Loucy (cell line): ENCODE data around the gene P2RX3.

ENCODE experiments used
- H2AFZ ChIP-seq: fragments of 200-600 bp; sonication (generic); 2 replicates; pipeline ENCODE4 v1.6.0; 2016; ENCODE audit warnings: antibody characterized with exemption, mild to moderate bottlenecking, low read length, moderate library complexity
- H3F3A ChIP-seq: fragments of 200-600 bp; 2 replicates; pipeline ENCODE4 v1.6.0; 2016; ENCODE audit warnings: antibody characterized with exemption, low read depth, mild to moderate bottlenecking
- H3K27me3 ChIP-seq: fragments of 200-600 bp; sonication (generic); 2 replicates; pipeline ENCODE4 v1.6.1; 2014; ENCODE audit warnings: low read length, mild to moderate bottlenecking; ENCODE audit not compliant: insufficient read depth, poor library complexity, severe bottlenecking
- H3K36me3 ChIP-seq: fragments of 200-600 bp; sonication (generic); 2 replicates; pipeline ENCODE4 v1.6.1; 2016; ENCODE audit warnings: low read length; ENCODE audit not compliant: insufficient read depth
- H3K4me1 ChIP-seq: fragments of 200-600 bp; sonication (generic); 2 replicates; pipeline ENCODE4 v1.5.1; 2014; ENCODE audit warnings: low read length, mild to moderate bottlenecking; ENCODE audit not compliant: insufficient read depth, poor library complexity, severe bottlenecking
- H3K4me2 ChIP-seq: fragments of 200-600 bp; sonication (generic); 2 replicates; pipeline ENCODE4 v1.6.0; 2014; ENCODE audit warnings: antibody characterized with exemption, low read length, low read depth, mild to moderate bottlenecking; ENCODE audit not compliant: poor library complexity, severe bottlenecking
- H3K4me3 ChIP-seq: fragments of 200-600 bp; sonication (generic); 2 replicates; pipeline ENCODE4 v1.5.1; 2014; ENCODE audit warnings: low read length, mild to moderate bottlenecking, mixed read lengths; ENCODE audit not compliant: poor library complexity, severe bottlenecking
- H3K79me2 ChIP-seq: fragments of 200-600 bp; sonication (generic); 2 replicates; pipeline ENCODE4 v1.6.1; 2014; ENCODE audit warnings: low read length; ENCODE audit not compliant: insufficient read depth
- H3K9ac ChIP-seq: fragments of 200-600 bp; sonication (generic); 2 replicates; pipeline ENCODE4 v1.6.0; 2014; ENCODE audit warnings: mild to moderate bottlenecking, low read depth, low read length, moderate library complexity; ENCODE audit not compliant: poor library complexity, severe bottlenecking
- H3K9me2 ChIP-seq: fragments of 200-600 bp; sonication (generic); replicated peaks from 2 replicates; pipeline ENCODE4 v1.6.1; 2016; ENCODE audit warnings: low read depth, low read length, mixed read lengths
- H3K9me3 ChIP-seq: fragments of 200-600 bp; sonication (generic); 2 replicates; pipeline ENCODE4 v1.6.1; 2014; ENCODE audit warnings: mild to moderate bottlenecking, antibody characterized with exemption, low read length, low read depth; ENCODE audit not compliant: insufficient read depth
- H4K20me1 ChIP-seq: fragments of 200-600 bp; sonication (generic); 2 replicates; pipeline ENCODE4 v1.6.0; 2014; ENCODE audit warnings: antibody characterized with exemption, low read length, mild to moderate bottlenecking; ENCODE audit not compliant: insufficient read depth, poor library complexity, severe bottlenecking
- EZH2phosphoT487 ChIP-seq: fragments of 200-600 bp; IDR thresholded peaks from 2 replicates; pipeline ENCODE4 v1.6.1; 2018; ENCODE audit warnings: antibody characterized with exemption, mild to moderate bottlenecking, moderate library complexity, borderline replicate concordance
- TF ChIP-seq, protein P1 (sequence below): fragments of 200-600 bp; sonication (generic); conservative IDR thresholded peaks from 2 replicates; pipeline ENCODE4 v1.5.1; 2014; ENCODE audit warnings: mild to moderate bottlenecking, antibody characterized with exemption, low read length

The P2RX3 gene

DNA sequence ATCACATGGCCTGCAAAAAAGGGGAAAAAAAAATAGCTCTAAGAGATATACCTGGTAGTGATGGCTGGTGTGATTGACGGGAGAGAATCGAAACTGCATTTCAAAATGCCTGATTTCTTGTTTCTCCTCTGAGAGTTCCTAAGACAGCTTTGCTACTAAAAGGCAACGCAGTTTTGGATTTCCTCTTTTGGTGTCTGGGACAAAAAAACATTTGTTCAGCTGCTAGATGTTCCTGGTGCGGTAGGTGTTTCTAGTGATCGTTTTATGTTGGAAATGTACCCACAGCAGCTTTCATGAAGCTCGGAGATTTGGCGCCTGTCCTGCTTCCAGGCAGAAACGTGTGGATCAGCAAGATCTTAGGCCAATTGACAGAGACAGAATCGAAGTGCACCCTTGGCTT lies 18.1 kb downstream of the P2RX3 start:
- Histone ChIP-seq H3K9ac (peak overlapping the region; percentile 24), H3K4me2 (no peak overlapping the region), H4K20me1 (no peaks in the 10 kb centered on the region), H3K4me3 (no peak overlapping the region), H3K36me3 (no peaks in the 10 kb centered on the region), H3K9me3 (0 out of 2 replicates have a peak, but pooled peaks cover under 1% of the 10 kb centered on the region), H3K79me2 (no peaks in the 10 kb centered on the region), H2AFZ (no peak overlapping the region; the same call in 1 of the 2 replicates), H3K9me2 (no peaks in the 10 kb centered on the region), H3F3A (peaks cover 12% of the 10 kb centered on the region), H3K27me3 (no peaks in the 10 kb centered on the region), H3K4me1 (peaks cover 50% of the 10 kb centered on the region)
- TF ChIP-seq, protein P1, sequence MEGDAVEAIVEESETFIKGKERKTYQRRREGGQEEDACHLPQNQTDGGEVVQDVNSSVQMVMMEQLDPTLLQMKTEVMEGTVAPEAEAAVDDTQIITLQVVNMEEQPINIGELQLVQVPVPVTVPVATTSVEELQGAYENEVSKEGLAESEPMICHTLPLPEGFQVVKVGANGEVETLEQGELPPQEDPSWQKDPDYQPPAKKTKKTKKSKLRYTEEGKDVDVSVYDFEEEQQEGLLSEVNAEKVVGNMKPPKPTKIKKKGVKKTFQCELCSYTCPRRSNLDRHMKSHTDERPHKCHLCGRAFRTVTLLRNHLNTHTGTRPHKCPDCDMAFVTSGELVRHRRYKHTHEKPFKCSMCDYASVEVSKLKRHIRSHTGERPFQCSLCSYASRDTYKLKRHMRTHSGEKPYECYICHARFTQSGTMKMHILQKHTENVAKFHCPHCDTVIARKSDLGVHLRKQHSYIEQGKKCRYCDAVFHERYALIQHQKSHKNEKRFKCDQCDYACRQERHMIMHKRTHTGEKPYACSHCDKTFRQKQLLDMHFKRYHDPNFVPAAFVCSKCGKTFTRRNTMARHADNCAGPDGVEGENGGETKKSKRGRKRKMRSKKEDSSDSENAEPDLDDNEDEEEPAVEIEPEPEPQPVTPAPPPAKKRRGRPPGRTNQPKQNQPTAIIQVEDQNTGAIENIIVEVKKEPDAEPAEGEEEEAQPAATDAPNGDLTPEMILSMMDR = no peak
- TF ChIP-seq EZH2phosphoT487 = no peak

DNA sequence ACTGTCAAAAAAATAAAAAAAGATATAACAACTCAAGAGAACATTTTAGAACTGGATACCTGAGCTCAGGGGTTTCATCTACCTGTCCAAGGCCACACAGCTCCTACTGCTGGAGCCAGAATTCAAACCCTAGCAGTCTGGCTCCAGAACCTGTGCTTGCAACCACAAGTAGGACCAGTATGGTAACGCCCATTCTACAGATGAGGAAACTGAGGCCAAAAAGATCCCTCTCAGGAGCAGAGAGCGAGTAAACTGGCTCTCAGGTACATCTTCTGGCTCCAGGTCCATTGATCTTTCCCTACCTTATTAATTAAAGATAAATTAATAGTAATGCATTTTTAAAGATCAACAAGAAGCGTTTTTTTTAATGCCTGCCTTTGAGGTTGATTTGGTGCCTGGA lies 19.2 kb downstream of the P2RX3 start:
- Histone ChIP-seq H3K4me2 (no peak overlapping the region), H4K20me1 (no peaks in the 10 kb centered on the region), H3K36me3 (no peaks in the 10 kb centered on the region), H3K9me3 (no peaks in the 10 kb centered on the region), H3K79me2 (no peaks in the 10 kb centered on the region), H3K27me3 (no peaks in the 10 kb centered on the region), H3F3A (peaks cover 12% of the 10 kb centered on the region), H3K9me2 (no peaks in the 10 kb centered on the region), H2AFZ (no peak overlapping the region), H3K9ac (peak overlapping the region; percentile 34), H3K4me1 (peaks cover 49% of the 10 kb centered on the region), H3K4me3 (no peak overlapping the region)
- TF ChIP-seq, protein P1 = no peak
- TF ChIP-seq EZH2phosphoT487 = no peak

DNA sequence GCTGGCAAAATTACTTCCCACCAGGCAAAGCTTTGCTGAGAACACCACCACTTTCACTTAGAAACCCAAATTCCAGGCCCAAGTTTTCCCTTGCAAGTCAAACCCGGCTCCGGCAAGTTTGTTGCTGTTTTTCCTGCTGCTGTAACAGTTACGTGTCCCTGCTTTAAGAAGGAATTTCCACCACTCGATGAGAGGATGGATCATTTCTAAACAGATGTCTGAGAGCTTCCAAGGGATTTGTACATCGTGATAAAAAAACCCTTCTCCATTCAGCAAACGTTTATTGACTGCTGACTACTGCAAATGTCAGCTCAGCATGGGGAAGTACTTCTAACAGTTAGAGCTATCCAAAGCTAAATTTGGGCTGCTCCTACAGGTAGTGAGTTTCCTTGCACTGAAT lies 19.7 kb downstream of the P2RX3 start:
- no peaks in the 10 kb centered on the region for H3K79me2 ChIP-seq
- peaks cover 12% of the 10 kb centered on the region for H3F3A ChIP-seq
- TF ChIP-seq, protein P1 = no peak
- no peak for TF ChIP-seq EZH2phosphoT487
- H3K4me2 ChIP-seq = no peak overlapping the region
- no peaks in the 10 kb centered on the region for H3K36me3 ChIP-seq
- no peaks in the 10 kb centered on the region for H3K9me3 ChIP-seq
- H3K4me1 ChIP-seq = peaks cover 43% of the 10 kb centered on the region
- H2AFZ ChIP-seq = 0 out of 2 replicates have a peak overlapping the region, but pooled peaks have one; percentile 30
- H3K27me3 ChIP-seq = no peaks in the 10 kb centered on the region
- no peak overlapping the region for H3K4me3 ChIP-seq
- H3K9me2 ChIP-seq = no peaks in the 10 kb centered on the region
- no peaks in the 10 kb centered on the region for H4K20me1 ChIP-seq
- H3K9ac ChIP-seq = peak overlapping the region; percentile 34
